ENCODE results near the gene GSTO2.

GSTO2 gene

DNA sequence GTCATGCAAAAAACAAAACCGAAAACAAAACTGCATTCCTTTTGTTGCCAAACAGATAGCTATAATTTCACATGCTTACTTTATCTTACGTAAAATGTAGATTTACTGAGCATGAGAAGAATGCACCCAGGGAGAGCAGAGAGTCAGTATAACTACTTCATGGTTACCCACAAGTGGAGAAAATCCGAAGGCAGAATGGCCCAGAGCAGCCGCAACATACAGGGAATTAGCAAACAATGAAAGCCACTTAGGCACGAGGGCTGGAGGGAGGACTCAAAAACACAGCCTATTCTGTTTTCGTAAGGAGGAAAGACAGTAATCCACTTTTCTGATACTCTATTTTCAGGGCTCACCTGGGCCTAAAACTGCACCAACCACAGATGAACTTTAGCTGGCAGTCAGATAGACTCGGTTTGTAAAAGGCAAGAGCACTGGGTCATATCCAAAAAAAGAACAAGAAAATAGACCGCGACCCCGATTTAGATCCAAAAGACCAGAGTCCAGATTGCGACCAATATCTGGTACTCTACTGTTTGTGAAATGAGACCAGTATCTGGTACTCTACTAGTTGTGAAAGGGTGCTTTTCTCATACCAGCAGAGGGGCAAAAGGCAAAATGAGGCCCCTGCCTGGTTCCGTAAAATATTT, 68.0 kb downstream of the GSTO2 start:
- Histone ChIP-seq H3K9ac (ENCODE audit: insufficient read length) (peak overlapping the region; percentile 90), H3K4me3 (peak overlapping the region; percentile 85), H3K36me3 (ENCODE audit: insufficient read depth, low read length) (no peaks in the 10 kb centered on the region), H3K27ac (no peak overlapping the region), H3K9me3 (ENCODE audit: low read depth, low read length) (no peaks in the 10 kb centered on the region)
- TF ChIP-seq FOXP2 (optimal IDR thresholded peaks at IDR 0.05; ENCODE audit: control extremely low read depth, extremely low read length, insufficient read depth): no peak
- no peak for TF ChIP-seq EZH2 (IDR thresholded peaks at IDR 0.05)
- TF ChIP-seq POLR2AphosphoS5 (IDR thresholded peaks at IDR 0.05; ENCODE audit: borderline replicate concordance, low read depth, low read length): no peak
- no peak for DNase-seq (ENCODE audit: low read depth, low spot score)

DNA sequence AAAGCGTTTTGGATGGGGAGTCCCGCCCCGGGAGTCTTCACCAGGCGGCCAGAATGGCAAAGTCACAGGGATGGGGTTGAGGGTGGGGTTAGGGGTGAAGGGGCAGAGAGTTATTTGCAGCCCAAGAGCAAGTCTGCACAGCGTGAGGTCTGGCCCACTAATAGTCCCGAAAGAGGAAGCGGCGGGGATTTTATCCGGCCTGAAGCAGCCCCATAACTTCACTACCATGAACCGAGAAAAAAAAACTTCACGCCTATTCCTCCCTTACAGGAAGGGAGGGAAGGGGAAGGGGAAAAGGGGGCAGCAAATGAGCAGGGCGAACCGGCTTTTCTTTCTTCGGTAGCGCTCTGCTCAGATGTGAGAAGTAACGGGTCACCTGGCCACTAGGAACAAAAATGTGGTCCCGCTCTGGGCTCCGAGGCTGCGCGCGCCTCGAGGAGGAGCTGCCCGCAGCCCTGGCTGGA, 68.6 kb downstream of the GSTO2 start:
- Histone ChIP-seq H3K9ac (ENCODE audit: insufficient read length) (peak overlapping the region; percentile 90), H3K36me3 (ENCODE audit: insufficient read depth, low read length) (no peaks in the 10 kb centered on the region), H3K9me3 (ENCODE audit: low read depth, low read length) (no peaks in the 10 kb centered on the region), H3K4me3 (peak overlapping the region; percentile 85), H3K27ac (no peak overlapping the region)
- no peak for TF ChIP-seq POLR2AphosphoS5 (IDR thresholded peaks at IDR 0.05; ENCODE audit: borderline replicate concordance, low read depth, low read length)
- no peak for DNase-seq (ENCODE audit: low read depth, low spot score)

DNA sequence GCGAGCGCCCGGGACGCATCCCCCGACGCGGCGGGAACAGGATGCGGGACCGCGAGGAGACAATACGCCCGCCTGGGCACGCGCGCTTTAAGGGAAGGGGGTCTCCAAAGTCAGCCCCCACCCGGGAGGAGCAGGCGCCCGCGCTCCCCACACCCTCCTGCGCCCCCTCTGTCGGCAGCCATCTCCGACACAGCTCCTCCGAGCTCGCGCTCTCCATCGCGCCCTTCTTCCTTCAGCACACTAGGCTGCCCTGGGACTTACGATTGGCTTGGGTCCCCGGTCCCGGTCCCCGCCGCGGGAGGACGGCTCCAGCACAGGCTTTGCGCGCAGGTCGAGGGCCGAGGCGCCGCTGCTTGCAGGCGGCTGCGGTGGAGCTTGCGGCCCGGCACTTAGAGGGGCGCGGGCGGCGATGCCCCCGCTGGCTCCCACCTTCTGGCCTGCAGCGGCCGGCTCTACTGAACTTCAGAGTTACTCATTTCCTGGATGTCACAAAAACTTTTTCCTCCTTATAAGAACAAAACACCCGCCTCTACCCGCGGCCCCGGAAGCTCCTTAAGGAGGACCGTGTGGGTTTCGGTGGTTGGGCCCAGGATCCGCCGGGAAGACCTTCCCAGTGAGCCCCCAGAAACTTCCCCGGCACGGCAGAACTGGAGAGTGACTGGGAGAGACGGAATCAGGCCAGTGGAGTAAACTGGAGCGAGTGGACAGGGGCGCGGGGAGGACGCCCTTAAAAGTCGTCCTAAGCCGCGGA, 69.2 kb downstream of the GSTO2 start, which contains the start of gene ITPRIP:
TSS of gene ITPRIP (minus strand) at position 481 of the 751 bp plus-strand sequence. CDS start 22,414 bp downstream, outside the sequence.
- Histone ChIP-seq H3K4me3 (peak within 1 kb of the TSS; percentile 85), H3K9me3 (ENCODE audit: low read depth, low read length) (no peaks in the 10 kb centered on the region), H3K9ac (ENCODE audit: insufficient read length) (peak within 1 kb of the TSS; percentile 90), H3K36me3 (ENCODE audit: insufficient read depth, low read length) (no peaks in the 10 kb centered on the region), H3K27ac (peak within 1 kb of the TSS; percentile 94)
- TF ChIP-seq POLR2AphosphoS5 (IDR thresholded peaks at IDR 0.05; ENCODE audit: borderline replicate concordance, low read depth, low read length) (peak; percentile 33; the same call in 1 of the 2 replicates), EZH2 (IDR thresholded peaks at IDR 0.05) (no peak)
- no peak for DNase-seq (ENCODE audit: low read depth, low spot score)

DNA sequence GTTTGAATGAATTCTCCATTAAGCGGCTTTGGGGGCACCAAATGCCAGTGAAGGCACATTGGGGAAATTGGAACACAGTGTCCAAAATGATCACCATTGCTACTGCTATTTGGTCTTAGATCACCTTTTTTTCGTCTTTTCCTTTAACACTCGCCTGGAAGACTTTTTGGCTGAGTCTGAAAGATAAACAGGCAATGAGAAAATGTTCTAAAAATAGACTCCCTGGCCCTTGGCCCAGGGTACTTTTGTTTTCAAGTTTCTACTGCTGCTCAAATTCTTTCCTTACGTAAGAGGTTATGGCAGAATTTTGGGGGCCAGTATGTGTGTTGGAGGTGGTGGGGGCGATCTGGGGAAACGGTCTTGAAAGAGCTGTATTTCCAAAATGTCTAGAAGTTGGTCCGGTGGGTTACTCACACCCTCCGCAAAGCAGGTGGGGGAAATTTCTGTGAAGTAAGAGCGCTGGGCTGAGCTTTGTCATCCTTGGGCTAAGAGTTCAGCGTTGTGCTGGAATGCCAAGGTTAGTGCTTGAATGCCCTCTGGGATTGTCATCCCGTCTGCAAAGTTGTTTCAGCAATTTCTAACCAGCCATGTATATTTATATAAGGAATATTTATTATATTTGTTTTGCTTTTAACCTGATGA, 70.6 kb downstream of the GSTO2 start:
- DNase-seq (ENCODE audit: low read depth, low spot score): no peak
- peak overlapping the region; percentile 94; the same call in 1 of the 2 replicates for H3K27ac ChIP-seq

DNA sequence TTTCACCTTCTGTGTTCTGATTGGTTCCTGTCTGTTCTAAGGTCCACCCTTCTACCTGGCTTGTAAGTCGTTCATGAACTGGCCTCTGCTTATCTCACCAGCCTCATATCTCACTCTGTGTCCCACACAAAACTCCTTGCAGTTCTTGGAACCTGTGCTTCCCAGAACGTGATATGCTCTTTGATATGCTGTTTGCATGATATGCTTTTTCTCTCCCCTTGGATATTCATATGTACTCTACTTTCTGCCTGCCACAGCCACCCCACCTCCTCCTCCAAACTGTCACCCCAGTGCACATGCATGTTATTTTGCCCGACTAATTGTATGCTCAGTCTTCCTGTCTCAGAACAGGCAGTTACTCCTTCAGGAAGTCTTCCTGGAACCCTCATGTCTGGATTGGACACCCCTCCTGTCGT, 71.1 kb downstream of the GSTO2 start:
- no peak for DNase-seq (ENCODE audit: low read depth, low spot score)
- no peak for TF ChIP-seq FOXP2 (optimal IDR thresholded peaks at IDR 0.05; ENCODE audit: control extremely low read depth, extremely low read length, insufficient read depth)
- H3K4me3 ChIP-seq: no peak overlapping the region
- no peak overlapping the region for H3K27ac ChIP-seq
- H3K9me3 ChIP-seq (ENCODE audit: low read depth, low read length): no peaks in the 10 kb centered on the region
- H3K9ac ChIP-seq (ENCODE audit: insufficient read length): no peak overlapping the region
- H3K36me3 ChIP-seq (ENCODE audit: insufficient read depth, low read length): no peaks in the 10 kb centered on the region

More for the DNA sequence above, 70.6 kb downstream of the GSTO2 start:
- no peak overlapping the region for H3K9ac ChIP-seq (ENCODE audit: insufficient read length)
- no peaks in the 10 kb centered on the region for H3K9me3 ChIP-seq (ENCODE audit: low read depth, low read length)
- no peaks in the 10 kb centered on the region for H3K36me3 ChIP-seq (ENCODE audit: insufficient read depth, low read length)
- peak overlapping the region; percentile 85 for H3K4me3 ChIP-seq
- TF ChIP-seq POLR2AphosphoS5 (IDR thresholded peaks at IDR 0.05; ENCODE audit: borderline replicate concordance, low read depth, low read length): no peak
- no peak for TF ChIP-seq FOXP2 (optimal IDR thresholded peaks at IDR 0.05; ENCODE audit: control extremely low read depth, extremely low read length, insufficient read depth)
- no peak for TF ChIP-seq EZH2 (IDR thresholded peaks at IDR 0.05)

DNA sequence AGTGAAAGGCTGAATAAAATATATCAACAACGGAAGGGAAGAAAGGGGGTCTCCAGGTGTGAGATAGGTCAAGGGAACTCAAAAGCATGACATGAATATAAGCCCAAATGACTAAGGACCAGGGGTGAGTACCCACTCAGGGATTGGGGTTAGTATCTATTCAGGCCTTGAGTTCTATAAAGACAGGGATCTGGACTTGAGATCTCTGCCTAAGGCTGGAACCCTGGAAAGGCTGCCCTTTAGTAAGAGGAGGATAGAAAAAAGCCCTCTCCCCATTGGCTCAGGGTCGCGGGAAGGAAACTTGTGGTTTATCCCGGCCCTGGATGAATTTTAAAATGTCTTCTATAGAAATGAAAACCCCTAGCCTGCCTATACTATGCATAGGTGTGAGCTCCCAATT, 71.7 kb downstream of the GSTO2 start:
- no peak overlapping the region for H3K9ac ChIP-seq (ENCODE audit: insufficient read length)
- H3K9me3 ChIP-seq (ENCODE audit: low read depth, low read length): no peaks in the 10 kb centered on the region
- no peak overlapping the region for H3K4me3 ChIP-seq
- no peak for DNase-seq (ENCODE audit: low read depth, low spot score)
- H3K36me3 ChIP-seq (ENCODE audit: insufficient read depth, low read length): no peaks in the 10 kb centered on the region
- H3K27ac ChIP-seq: no peak overlapping the region
- no peak for TF ChIP-seq POLR2AphosphoS5 (IDR thresholded peaks at IDR 0.05; ENCODE audit: borderline replicate concordance, low read depth, low read length)
- no peak for TF ChIP-seq FOXP2 (optimal IDR thresholded peaks at IDR 0.05; ENCODE audit: control extremely low read depth, extremely low read length, insufficient read depth)
- no peak for TF ChIP-seq EZH2 (IDR thresholded peaks at IDR 0.05)

DNA sequence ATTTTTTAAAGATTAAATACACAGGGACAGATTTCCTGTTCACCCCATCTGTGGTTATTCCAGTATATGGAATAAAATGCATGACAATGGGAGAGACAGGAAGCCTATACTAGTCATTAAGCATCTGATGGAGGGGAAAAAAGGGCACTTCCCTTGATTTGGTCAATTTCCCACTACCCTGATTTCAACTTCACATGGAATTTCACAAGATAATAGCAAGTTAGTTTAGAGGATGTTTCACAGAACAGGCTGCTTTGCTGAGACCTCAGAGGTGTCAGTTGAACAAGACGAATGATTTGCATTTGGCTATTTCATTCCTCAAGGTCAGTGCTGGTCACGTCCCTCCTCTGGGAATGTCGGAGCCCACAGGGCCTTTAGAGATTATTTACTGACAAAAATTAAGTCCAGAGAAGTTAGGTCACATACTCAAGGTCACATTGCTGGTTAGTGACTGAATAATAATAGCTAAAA, 74.0 kb downstream of the GSTO2 start:
- H3K9ac ChIP-seq (ENCODE audit: insufficient read length): no peak overlapping the region
- H3K36me3 ChIP-seq (ENCODE audit: insufficient read depth, low read length): no peaks in the 10 kb centered on the region
- no peaks in the 10 kb centered on the region for H3K9me3 ChIP-seq (ENCODE audit: low read depth, low read length)
- TF ChIP-seq EZH2 (IDR thresholded peaks at IDR 0.05) (no peak), FOXP2 (optimal IDR thresholded peaks at IDR 0.05; ENCODE audit: control extremely low read depth, extremely low read length, insufficient read depth) (no peak), POLR2AphosphoS5 (IDR thresholded peaks at IDR 0.05; ENCODE audit: borderline replicate concordance, low read depth, low read length) (no peak)
- H3K4me3 ChIP-seq: no peak overlapping the region
- H3K27ac ChIP-seq: no peak overlapping the region
- DNase-seq (ENCODE audit: low read depth, low spot score): no peak

DNA sequence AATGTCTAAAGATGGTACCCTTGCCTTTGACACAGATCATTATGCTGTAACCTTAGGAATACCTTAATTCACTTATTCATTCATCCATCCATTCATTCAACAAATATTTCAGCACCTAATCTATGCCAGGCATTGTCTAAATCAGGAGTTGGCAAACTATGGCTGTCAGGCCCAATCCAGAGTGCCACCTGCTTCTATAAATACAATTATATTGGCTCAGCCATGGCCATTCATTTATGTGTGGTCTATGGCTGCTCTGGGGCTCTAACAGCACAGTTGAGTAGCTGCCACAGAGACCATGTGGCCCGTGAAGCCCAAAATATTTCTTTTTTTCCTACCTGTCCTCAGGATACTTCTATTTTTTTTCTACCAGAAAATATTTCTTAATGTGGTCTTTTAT, 75.2 kb downstream of the GSTO2 start:
- no peak for TF ChIP-seq EZH2 (IDR thresholded peaks at IDR 0.05)
- no peak for TF ChIP-seq POLR2AphosphoS5 (IDR thresholded peaks at IDR 0.05; ENCODE audit: borderline replicate concordance, low read depth, low read length)
- no peak for TF ChIP-seq FOXP2 (optimal IDR thresholded peaks at IDR 0.05; ENCODE audit: control extremely low read depth, extremely low read length, insufficient read depth)
- DNase-seq (ENCODE audit: low read depth, low spot score): no peak
- H3K27ac ChIP-seq: no peak overlapping the region
- H3K4me3 ChIP-seq: no peak overlapping the region
- no peak overlapping the region for H3K9ac ChIP-seq (ENCODE audit: insufficient read length)
- H3K9me3 ChIP-seq (ENCODE audit: low read depth, low read length): no peaks in the 10 kb centered on the region
- no peaks in the 10 kb centered on the region for H3K36me3 ChIP-seq (ENCODE audit: insufficient read depth, low read length)

All from SK-N-MC (cell line).